Tibial artery (tissue), 4 donors: ENCODE measurements around the gene RPL22.

Experiments used
- DNase-seq, 2 donors: peaks; one replicate each; pipeline ENCODE4 v3.0.0-alpha.2; 2019
- H3K27ac ChIP-seq, 2 donors: fragments of 200-600 bp; sonication (generic) in 1 of 2; 1 replicate in 1 of 2; 2 replicates in 1 of 2; pipeline ENCODE4 v1.5.1; 2018 to 2019; ENCODE audit warnings: mild to moderate bottlenecking in 1 of 2
- H3K27me3 ChIP-seq, 2 donors: fragments of 200-600 bp; sonication (generic) in 1 of 2; one replicate each; pipeline versions ENCODE4 v1.5.1 to v1.6.0; 2016 to 2019
- H3K36me3 ChIP-seq, 3 donors: fragments of 200-600 bp; sonication (generic) in 2 of 3; one replicate each; pipeline ENCODE4 v1.5.1; 2016 to 2019; ENCODE audit warnings: mild to moderate bottlenecking in 2 of 3
- H3K4me1 ChIP-seq, 4 donors: fragments of 200-600 bp; sonication (generic) in 2 of 4; 1 replicate in 3 of 4; 2 replicates in 1 of 4; pipeline ENCODE4 v1.5.1; 2016 to 2019
- H3K4me3 ChIP-seq, 2 donors: fragments of 200-600 bp; sonication (generic) in 1 of 2; 1 replicate in 1 of 2; 2 replicates in 1 of 2; pipeline ENCODE4 v1.5.1; 2018 to 2019; ENCODE audit warnings: mild to moderate bottlenecking in 2 of 2
- H3K9me3 ChIP-seq, 3 donors: fragments of 200-600 bp; sonication (generic) in 1 of 3; one replicate each; pipeline ENCODE4 v1.5.1; 2016 to 2019
- CTCF ChIP-seq, 2 experiments: fragments of 200-600 bp in 1 of 2; fragments of 450-650 bp in 1 of 2; IDR thresholded peaks; one replicate each; pipeline ENCODE4 v1.5.1; 2017 to 2019; ENCODE audit warnings: antibody characterized with exemption in 2 of 2, mild to moderate bottlenecking in 1 of 2, moderate library complexity in 1 of 2
- intact Hi-C: fragments of 100-400 bp; cut with DNase I; formaldehyde crosslinking; loops from one replicate; pipeline ENCODE4 v1.15.0; 2023; ENCODE audit warnings: low total_unique reads

Gene RPL22

DNA sequence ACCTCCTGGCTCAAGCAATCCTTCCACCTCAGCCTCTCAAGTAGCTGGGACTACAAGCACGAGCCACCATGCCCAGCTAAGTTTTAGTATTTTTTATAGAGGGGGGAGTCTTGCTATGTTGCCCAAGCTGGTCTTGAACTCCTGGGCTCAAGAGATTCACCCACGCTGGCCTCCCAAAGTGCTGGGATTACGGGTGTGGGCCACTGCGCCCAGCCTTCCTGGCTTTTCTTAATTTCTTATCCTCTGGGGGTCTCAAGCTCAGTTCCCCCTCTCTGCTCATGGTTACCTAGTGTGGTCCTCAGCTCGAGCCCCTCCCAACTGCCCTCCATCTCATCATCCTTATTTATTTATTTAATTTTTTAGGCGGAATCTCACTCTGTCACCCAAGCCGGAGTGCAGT lies 2.9 kb upstream of the RPL22 start:
- Histone ChIP-seq H3K36me3 (peaks cover 0 to 3% (median 1%) of the 10 kb centered on the region in 3 donors), H3K4me3 (no peak overlapping the region), H3K27ac (no peak overlapping the region), H3K27me3 (no peaks in the 10 kb centered on the region), H3K9me3 (no peaks in the 10 kb centered on the region), H3K4me1 (peaks cover 0 to 51% (median 42%) of the 10 kb centered on the region in 4 donors)
- no peak for TF ChIP-seq CTCF (IDR thresholded peaks at IDR 0.05)
- no peak for DNase-seq
- intact Hi-C loops, result no loop called here

DNA sequence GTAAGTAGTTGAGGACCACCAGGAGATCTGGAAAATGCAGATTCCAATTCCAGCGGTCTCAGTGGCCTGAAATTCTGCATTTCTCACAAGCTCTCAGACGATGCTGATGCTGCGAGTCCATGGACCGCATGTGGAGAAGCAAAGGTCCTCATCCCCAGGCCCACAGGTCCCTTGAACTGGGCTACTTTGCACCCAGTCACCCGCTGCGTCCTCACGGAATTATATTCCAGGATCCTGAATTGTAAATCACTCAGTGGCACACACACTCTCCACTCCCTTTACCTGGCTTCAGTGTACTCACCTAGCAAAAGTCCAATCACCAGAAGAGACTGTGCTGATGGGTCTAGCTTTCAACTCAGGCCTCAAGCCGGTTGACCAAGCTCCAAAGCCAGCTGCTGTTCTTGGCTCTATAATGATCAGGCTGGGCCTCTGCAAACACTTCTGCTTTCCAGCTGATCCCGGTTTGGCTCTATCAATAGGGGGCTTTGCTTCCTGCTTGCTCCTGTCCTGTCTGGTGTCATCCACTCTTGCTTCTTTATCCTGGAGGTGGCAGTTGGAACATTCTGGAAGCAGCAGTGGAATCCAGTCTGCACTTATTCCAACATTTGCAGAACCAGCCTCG lies 904 bp upstream of the RPL22 start:
- DNase-seq, result no peak
- Histone ChIP-seq H3K9me3 (no peaks in the 10 kb centered on the region), H3K27ac (peak overlapping the region; percentile 71 to 84), H3K36me3 (peaks cover 10 to 23% (median 21%) of the 10 kb centered on the region in 3 donors), H3K4me3 (peak overlapping the region; percentile 92 to 97), H3K4me1 (peaks cover 0 to 38% (median 29%) of the 10 kb centered on the region in 4 donors), H3K27me3 (no peaks in the 10 kb centered on the region)
- intact Hi-C loops, result no loop called here
- no peak for TF ChIP-seq CTCF (IDR thresholded peaks at IDR 0.05)

DNA sequence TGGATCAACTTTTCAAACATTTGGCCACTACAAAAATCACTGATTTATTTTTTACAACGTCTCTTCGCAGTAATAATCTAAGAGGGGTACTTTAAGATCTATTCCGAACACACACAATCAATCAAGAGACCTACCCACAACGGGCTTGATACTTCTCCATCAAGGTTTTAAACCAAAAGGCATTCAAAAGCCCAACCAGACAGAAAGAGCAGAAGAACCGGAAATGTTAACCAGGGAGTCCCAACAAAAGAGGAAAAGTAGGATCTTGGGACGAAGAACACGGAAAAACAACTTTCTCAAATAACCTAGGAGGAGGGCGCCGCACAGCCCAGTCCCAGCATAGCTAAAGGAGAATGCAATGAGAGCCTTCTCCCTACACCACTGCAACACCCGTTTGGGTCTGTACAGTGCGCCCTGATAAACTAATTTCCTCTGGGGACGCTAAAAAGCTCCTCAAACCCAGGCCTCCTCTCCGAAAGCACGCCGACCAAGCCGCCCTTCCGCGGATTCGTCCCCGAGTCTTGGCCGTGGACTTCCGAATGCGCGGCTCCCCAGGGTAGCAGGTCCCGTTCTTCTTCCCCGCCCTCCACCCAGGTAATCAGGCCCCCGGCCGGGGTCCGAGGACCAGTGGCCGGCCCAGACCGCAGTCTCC lies 623 bp downstream of the RPL22 start:
- intact Hi-C loops, result loop anchor here (2.0 to 5.0 kb wide), 2 partner anchors 39 to 194 kb away; partner anchors contain the start of genes ACOT7 and ICMT
- no peaks in the 10 kb centered on the region for H3K9me3 ChIP-seq
- H3K27ac ChIP-seq, result peak overlapping the region; percentile 71 to 84
- peaks cover 0 to 29% (median 21%) of the 10 kb centered on the region in 4 donors for H3K4me1 ChIP-seq
- H3K4me3 ChIP-seq, result peak overlapping the region; percentile 92 to 97
- DNase-seq, result no peak
- H3K27me3 ChIP-seq, result no peaks in the 10 kb centered on the region
- peaks cover 25 to 38% (median 36%) of the 10 kb centered on the region in 3 donors for H3K36me3 ChIP-seq
- no peak for TF ChIP-seq CTCF (IDR thresholded peaks at IDR 0.05)

GRCh38 chr1:6197746-6198427 lies 1.5 kb downstream of the RPL22 start:
- peak overlapping the region; percentile 92 to 97 for H3K4me3 ChIP-seq
- H3K4me1 ChIP-seq, result peaks cover 0 to 29% (median 21%) of the 10 kb centered on the region in 4 donors
- peak overlapping the region in 1 of 2 donors; percentile 84 for H3K27ac ChIP-seq
- no peaks in the 10 kb centered on the region for H3K27me3 ChIP-seq
- TF ChIP-seq CTCF (IDR thresholded peaks at IDR 0.05), result no peak
- intact Hi-C loops, result loop anchor here (2.0 to 5.0 kb wide), 2 partner anchors 39 to 195 kb away; partner anchors contain the start of genes ACOT7 and ICMT
- no peaks in the 10 kb centered on the region for H3K9me3 ChIP-seq
- DNase-seq, result no peak
- peaks cover 33 to 47% (median 45%) of the 10 kb centered on the region in 3 donors for H3K36me3 ChIP-seq

DNA sequence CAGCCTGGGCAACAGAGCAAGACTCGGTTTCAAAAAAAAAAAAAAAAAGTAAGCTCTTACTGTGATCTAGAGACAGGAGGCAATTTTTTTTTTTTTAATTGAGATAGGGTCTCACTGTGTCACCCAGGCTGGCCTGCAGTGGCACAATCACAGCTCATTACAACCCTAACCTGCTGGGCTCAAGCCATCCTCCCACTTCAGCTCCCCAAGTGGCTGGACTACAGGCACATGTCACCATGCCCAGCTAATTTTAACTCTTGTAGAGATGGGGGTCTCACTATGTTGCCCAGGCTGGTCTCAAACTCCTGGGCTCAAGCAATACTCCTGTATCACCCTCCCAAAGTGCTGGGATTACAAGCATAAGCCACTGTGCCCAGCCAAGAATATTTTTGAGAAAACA lies 7.4 kb downstream of the RPL22 start:
- intact Hi-C loops, result no loop called here
- no peak for DNase-seq
- Histone ChIP-seq H3K27me3 (no peaks in the 10 kb centered on the region), H3K27ac (no peak overlapping the region), H3K36me3 (peaks cover 69 to 96% (median 86%) of the 10 kb centered on the region in 3 donors), H3K9me3 (no peaks in the 10 kb centered on the region), H3K4me3 (no peak overlapping the region), H3K4me1 (peaks cover 0 to 4% (median 2%) of the 10 kb centered on the region in 4 donors)
- no peak for TF ChIP-seq CTCF (IDR thresholded peaks at IDR 0.05)
